ENCODE data around the gene UBTF.
A peak's percentile ranks its signal among the peaks of the same experiment; 100 is the strongest.

UBTF gene

GRCh38 chr17:44214896-44215295 is 4.6 kb downstream of the UBTF start:
- DNase-seq (ENCODE audit: low read depth in 2 of 2): no peak

DNA sequence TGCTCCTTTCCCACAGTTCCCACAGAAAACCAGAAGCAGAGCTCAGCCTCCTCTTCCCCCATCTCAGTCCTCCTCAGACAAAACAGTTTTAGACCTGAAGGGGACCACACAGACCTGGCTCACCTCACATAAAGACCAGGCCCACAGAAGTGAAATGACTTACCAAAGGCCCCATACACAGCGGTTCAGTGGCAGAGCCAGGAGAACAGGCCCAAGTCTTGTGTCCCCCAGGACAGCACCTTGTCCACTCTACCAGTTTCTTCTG is 5.3 kb downstream of the UBTF start:
- no peak for DNase-seq (ENCODE audit: low read depth in 2 of 2)

GRCh38 chr17:44213403-44214229 is 5.9 kb downstream of the UBTF start:
- no peak for DNase-seq (ENCODE audit: low read depth in 2 of 2)

DNA sequence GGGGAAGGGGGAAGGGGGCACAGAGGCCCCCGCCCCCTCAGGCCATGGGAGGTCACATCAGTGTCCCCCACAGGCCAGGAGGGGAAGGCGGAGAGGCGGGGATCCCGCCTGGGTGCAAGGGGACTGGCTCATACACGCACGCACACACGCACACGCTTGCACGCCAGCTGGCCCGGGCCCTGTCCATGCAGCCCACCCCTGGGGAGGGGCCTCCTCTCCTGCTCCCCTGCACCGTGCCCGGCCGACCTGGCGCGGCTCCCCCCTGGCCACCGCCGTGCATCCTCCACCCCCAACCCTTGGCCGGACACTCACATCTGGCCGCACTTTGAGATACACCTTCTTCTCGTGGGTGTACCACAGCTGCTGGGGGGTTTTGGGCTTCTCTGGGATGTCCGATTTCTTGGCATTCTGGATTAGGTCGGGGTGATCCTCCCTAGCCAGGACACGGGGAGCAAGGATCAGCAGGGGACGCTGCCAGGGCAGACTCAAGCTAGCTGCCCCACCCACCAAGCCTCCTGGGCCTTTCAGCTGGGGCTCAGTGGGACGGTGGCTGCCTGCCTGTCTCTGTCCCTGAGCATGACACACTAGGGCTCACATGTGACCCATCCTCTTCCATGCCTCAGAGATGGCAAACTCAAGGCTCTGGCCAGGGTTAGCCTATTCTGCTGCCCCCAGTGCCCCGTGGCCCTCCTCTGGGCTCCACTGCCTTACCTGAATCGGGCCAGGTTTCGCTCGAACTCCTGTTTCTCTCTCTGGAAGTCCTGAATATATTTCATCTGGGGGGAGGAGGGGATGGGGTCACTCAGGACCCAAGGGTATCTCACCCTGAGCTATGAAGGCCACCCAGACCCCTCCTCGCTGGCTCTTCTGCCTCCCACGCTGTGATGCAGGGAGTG is 6.7 kb downstream of the UBTF start:
- no peak for DNase-seq (ENCODE audit: low read depth in 2 of 2)

DNA sequence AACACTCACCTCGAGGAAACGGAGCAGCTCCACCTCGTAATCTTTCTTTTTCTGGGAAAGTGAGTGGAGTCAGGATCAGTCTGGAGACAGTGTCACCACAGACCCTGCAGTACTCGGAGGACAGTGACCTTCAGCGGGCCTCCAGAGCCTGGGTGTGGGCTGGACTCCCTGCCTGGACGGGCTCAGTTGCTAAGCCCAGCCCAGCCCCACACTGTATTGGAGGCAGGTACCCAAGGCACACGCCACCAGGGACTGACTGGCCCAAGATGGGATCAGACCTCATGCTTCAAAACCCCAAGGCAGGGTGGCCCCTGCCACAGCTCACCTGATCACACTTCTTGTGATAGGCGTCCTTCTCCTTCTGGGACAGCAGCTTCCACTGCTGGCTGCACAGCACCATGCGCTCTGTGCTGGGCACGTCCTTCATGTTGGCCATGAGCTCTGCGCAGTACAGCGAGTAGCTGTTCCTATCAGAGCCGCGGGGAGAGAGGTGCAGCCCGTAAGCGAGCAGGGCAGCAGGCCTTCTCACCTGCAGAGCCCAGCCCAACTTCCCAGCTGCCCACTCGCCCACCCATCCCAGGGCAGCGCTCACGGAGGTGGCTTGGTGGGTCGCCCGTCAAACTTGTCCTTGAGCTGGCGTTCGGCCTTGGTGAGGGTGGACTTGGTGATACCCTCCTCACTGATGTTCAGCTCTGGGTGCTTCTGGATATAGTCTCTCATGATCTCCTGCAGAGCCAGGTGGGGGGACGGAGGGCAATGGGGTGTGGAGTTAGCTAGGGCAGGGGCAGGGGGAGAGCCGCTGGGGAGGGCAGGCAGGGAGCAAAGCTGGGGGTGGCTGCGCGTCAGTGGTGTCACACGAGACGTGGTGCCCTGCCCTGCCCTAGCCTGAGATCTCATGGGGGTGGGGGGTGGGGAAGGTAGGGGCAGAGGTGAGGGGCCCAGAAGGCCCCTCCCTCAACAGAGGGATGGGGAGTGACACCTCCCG is 7.9 kb downstream of the UBTF start:
- no peak for DNase-seq (ENCODE audit: low read depth in 2 of 2)

GRCh38 chr17:44210342-44211192 is 8.9 kb downstream of the UBTF start:
- no peak for DNase-seq (ENCODE audit: low read depth in 2 of 2)

- DNase-seq (ENCODE audit: low read depth in 2 of 2): no peak
Measured at GRCh38 chr17:44209786-44210341, 9.6 kb downstream of the UBTF start.

DNA sequence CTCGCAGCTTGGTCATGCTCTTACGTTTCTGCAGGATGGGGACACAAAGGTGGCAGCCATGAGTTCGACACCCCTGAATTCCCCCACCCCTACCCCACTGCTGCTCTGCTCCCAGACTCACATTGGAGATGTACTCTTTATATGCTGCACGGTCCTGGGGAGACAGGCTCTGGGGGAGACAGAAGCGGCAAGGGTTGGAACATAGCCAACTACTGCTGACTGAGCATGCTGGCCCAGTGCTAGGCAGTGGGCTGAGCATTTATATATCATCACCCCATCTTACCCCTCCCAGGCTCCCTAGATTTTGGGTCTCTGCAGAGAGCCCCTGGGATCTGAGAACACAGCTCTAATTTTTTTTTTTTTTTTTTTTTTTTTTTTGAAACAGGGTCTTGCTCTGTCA is 11.7 kb downstream of the UBTF start:
- no peak for DNase-seq (ENCODE audit: low read depth in 2 of 2)

DNA sequence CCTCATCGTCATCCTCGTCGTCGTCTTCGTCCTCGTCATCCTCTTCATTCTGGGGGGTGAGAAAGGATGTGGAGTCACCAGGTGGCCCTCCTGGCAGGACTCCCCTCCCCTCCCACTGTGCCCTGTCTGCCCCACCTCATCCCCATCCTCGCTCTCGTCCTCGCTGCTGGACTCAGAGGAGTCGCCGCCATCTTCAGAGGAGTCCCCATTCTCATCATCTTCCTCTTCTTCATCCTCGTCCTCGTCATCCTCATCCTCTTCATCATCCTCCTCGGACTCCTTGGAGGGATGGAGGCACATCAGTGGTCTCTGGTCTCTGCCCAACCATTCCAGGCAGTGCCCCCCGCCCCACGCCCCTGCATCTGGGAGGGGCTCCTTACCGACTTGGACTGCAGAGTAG is 12.2 kb downstream of the UBTF start:
- no peak for DNase-seq (ENCODE audit: low read depth in 2 of 2)

GRCh38 chr17:44206825-44207155 is 12.7 kb downstream of the UBTF start:
- DNase-seq (ENCODE audit: low read depth in 2 of 2): no peak

DNA sequence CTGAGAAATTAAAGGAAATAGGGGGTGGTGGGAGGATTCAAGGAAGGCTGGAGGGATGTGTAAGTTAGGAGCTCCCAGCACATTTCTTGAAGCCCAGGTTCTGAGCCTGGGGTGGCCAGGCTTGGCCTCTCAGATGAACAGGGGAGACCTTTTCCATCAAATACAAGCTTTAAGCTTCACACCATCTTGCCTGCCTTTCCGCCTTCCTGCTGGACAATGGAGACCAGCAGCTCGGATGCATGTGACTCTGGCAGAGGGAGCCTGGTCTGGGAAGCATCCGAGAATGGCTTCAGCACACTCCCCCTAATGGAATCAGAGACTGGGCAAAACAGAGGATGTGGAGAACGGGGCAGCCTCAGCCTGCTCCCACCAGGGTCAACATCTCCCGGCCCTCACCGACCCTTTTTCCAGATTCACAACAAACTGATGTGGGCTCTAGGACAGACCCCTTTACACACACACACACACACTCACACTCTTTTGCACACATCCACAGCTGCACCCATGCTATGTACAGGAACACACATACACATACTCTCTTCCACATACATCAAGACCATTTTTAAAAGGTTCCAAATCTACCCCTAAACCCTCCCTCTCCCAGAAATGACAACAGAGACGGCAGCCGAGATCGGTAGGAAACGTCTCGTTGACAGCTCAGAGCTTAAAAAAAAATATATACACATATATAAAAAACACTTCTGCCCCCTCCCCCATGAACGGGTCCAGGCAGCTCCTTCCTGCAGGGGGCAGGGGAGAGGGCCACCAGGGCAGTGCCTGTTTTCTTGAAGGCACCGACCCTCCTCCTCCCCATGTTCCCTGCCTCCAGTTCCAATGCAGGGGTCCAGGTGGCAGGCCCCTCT is 13.3 kb downstream of the UBTF start:
- DNase-seq (ENCODE audit: low read depth in 2 of 2): no peak

DNA sequence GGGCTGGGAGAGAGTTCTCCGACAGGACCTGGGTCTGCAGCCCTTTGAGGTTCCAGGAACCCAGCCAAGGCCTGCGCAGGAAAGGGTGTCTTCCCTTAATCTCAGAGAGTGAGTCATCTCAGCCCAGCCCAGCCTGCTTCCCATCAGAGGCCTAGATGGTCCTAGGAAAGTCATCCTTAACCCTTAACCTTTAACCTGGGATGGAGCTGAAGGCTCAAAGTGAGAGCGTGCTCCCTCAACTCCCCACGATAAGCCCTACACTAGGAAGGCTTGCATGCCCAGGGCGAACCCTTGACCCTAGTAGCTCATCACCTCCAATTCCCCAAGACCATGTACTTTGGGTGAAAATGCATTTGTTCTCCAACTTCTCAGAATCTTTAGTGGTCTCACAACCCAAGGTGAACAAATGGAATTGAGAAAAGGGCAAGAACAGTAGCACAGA is 15.0 kb downstream of the UBTF start:
- DNase-seq (ENCODE audit: low read depth in 2 of 2): no peak

GRCh38 chr17:44203731-44204440 is 15.6 kb downstream of the UBTF start:
- DNase-seq (ENCODE audit: low read depth in 2 of 2): no peak

DNA sequence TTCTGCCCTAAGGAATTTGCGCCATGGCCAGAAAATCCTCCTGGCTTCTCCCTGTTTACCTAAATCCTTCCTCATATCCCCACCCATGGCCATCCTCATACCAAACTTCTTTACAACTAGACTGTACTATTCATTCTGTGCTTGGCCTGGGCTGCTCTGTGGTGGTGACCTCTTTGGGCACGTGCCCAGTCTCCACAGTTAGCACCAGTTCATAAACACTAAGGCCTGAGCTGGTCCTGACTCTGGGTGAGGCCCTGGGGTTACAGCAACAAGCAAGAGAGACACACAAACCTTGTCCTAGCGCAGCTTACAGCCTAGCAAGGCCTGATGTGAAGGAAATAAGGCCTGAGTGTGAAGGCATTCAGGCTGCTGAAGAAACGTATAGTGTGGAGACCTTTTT is 16.7 kb downstream of the UBTF start:
- DNase-seq (ENCODE audit: low read depth in 2 of 2): no peak

DNA sequence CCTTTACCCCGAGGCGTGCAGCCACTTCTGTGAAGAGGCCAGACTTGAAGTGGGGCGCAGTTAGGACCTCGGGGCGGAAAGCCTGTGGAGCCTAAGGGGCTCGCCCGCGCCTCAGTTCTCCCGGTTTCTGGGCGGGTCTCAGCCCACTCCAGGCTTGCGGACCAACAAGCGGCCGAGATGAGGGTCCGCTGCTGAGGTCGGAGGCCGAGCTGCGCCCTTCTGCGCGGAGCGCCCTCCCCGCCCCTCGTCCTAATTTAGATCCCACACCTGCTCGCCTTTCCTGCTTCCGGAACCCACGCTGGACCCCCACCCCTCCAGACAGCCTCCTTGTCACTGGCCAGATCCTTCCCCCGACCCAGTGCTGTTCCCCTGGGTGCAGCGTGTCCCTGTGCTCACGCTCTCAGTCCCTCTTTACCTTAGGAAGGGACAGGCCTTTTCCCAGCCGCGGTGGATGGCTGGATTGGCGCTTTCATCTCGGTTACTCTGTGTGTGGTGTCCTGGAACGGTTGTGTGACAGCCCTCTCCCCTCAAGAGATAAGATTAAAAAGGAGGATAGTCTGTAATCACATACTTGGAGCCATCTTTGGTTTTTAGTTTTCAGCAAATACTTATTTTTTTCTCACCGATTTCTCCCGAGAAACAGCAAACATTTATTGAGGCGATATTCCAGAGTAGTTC is 18.9 kb downstream of the UBTF start:
- no peak for DNase-seq (ENCODE audit: low read depth in 2 of 2)

DNA sequence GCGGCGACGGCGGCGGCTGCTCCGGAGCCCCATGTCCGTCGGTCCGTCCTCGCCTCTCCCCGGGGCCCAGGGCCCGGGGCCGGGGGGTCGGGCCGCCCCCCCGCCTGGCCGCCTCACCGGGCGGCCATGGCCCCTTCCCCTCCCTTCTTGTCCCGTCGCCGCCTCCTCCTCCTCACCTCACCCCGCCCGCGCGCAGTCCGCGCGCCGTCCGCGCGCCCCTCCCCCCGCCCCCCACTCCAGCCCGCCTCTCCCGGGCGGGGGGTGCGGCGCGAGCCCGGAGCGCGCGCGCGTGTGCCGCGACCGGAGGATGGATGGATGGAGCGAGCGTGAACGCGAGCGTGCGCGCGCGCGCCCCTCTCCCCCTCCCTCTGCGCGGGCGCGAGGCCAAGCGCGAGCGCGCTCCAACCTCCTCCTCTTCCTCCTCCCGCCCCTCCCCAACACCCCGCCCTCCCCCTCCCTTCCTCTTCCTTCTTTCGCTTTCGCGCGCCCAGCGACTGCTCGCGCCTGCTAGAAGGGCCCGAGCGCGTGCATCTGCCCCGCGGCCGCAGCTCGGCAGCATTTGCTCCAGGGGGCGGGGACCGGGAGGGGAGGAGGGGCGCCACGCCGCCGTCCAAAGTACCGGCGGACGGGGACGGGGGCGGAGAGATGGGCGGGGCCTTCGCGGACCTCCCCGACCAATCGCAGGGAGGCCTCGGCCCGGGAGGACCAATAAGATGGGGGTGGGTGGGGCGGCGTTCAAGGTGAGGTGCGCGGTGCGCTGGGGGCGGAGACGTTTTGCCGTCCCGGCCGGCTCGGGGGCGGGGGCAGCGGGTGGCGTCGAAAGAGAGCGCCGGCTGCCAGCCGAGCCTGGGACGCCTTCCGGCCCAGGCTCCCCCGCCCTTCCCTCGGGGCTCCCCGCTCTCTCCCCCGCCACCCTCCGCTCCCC is 19.7 kb downstream of the UBTF start, which contains the start of gene ATXN7L3:
TSS of gene ATXN7L3 (minus strand) at position 332 of the 925 bp plus-strand sequence. CDS start 1,814 bp downstream, outside the sequence.
- DNase-seq (ENCODE audit: low read depth in 2 of 2): peak; percentile 96 to 97
